UCSD-AML1 (cell line): ENCODE results near the gene APCDD1.

ENCODE experiments used
- DNase-seq: peaks from one replicate; lab custom pipeline; 2025; ENCODE audit not compliant: unreplicated experiment; lab: John Stamatoyannopoulos, UW

APCDD1 gene

DNA sequence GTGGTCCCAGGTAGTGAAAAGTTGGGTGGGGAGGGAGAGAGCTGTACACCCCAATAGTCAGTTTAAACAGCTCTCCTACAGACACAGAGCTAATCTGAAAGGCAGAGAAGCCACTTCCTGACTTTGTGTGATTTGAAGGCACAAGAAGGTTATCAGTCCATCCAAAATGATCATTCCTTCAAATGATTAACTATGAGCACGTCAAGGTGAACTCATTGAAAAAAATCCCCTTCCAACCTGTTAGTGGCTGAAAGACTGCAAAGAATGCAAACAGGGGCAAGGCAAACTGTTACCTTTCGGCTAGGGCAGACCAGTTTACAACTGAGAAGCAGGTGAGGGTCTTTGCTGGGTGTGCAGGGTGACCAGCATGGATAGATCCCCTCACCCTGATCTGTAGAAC lies 22.8 kb upstream of the APCDD1 start:
- no peak for DNase-seq

DNA sequence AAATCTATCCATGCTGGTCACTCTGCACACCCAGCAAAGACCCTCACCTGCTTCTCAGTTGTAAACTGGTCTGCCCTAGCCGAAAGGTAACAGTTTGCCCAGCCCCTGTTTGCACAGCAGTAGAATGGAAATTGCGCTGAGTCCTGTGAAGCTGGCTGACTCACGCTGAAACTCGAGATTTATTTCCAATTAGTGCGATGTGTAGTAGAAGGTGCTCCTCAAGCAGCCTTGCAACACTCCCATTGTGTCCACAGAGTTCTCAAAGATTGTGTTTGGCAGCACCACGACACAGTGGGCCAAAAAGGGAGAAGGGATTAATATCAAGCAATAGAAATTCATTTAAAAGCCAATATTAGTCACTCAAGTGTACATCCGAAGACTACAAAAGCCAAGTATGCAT lies 21.7 kb upstream of the APCDD1 start:
- no peak for DNase-seq

DNA sequence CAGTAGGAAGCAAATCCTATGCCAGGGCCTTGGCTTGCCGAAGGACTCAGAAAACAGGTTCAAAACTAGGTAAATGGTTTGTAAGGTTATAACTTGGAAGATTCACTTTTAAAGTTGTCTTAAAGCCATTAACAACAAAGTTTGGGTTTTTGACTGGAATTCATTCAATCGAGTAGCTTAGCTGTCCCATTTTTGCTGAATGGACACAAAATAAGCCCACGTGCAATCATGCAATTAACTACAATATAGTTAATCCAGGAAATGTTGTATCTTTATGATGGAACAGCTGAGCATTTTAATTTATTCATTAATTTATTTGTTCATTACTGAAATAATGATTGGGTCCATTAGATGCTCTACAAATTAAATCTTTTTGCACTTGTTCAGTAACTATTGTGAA lies 18.3 kb upstream of the APCDD1 start:
- DNase-seq, result no peak

DNA sequence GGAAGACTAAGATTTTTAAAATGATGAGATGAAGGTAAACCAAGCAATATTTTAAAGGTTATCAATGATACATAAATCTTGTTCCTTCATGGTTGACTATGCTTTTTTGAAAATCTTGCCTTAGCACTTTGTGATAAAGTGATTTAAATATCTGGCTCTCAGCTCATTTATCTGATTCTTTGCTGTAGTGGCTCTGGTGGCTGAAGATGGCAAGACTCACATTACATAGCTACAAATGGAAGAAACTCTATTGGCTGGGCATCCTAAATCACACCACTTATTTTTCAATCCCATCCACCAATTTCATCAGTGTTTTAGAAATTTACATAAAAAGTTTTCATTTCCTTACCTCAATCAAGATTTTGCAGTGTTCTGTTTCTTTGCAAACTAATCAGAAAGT lies 16.6 kb upstream of the APCDD1 start:
- DNase-seq, result no peak

DNA sequence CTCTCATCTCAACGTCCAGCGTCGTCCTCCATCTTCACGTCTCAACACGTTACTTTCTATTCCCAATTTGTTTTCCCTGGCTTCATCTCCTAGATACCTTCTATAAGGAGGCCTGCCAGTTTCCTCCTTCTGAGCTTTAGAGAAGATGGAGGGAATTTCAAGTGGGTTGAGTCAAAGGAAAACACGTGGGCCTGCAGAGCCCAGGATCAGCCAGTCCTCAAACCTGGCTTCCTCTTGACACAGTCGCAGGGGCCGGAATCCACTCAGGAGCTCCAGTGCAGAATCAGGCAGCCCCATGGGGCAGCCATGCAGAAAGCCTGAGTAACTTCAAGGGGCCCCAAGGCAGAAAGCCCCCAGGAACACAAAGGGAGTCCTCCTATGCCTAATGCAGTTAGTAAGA lies 14.5 kb upstream of the APCDD1 start:
- DNase-seq, result no peak

DNA sequence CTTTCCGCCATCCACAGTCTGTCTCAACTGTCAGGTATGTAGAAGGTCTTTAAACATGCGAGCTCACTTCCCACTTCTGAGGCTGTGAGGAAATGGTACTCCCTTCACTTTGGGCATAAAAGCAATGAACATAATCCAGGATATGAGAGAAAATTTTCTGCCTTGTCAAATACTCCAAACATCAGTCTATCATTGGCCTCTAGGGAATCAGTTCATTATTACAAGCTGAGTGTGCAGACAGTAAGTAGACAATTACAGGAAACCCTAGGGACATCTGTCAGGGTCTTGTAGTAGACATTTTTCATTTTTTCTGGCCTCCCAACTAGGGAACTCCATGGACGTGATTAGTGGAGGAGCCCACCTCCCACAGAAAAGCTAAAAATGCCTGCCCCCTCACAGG lies 13.6 kb upstream of the APCDD1 start:
- DNase-seq, result no peak

DNA sequence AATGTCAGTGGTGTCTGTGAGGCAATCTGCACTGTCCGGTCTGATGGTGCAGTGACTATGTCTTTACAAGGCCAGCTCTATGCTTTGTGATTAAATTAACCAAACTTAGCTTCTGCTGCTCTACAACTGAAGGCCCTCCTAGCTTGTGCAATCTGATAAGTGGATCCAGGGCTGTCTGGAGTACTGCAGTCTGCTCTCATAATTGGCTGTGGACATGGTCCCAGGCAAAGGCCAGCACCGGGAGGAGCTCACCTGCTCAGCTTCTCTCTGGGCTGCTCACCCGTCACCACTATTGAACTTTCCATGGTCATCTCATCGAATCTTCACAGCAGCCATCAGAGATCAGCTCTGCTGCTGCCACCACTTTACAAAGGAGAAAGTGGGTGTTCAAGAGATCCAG lies 13.0 kb upstream of the APCDD1 start:
- no peak for DNase-seq

DNA sequence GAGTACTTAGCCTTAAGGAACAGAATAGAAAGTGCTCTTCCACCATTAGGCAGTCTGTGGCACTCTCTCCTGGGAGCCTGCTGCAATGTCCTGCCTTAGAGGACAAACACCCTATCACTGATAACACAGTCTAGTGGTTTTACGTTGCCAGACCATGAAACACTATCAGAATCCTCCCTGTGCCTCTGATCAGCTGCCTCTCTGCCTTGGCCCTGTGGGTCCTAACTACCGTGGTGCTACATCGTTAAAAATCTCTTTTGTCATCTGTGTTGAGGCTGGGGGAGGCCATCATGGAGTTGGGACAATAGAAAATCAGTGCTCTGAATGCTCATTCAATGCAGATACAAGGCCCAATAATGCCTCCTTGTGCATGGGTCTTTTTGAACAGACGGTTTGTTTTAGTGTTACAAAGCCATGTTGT lies 11.9 kb upstream of the APCDD1 start:
- DNase-seq, result no peak

DNA sequence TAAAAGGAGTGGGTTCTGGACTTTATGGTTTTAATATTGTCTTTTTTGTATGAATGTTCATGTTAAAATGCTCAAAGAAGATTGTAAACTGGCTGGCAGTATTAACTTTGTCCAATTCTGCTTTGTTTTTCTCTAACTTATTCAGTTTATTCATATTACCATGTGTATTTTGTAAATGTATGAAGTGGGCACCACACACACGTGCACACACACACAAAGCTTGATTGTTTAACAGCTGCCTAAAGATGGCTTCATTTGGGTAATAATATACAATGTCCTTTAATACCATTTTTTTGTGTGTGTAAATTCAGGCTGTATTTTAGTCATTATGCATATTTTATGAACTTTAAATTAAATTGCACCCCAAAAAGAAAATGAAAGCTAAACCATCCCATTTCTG lies 11.4 kb upstream of the APCDD1 start:
- DNase-seq, result no peak

DNA sequence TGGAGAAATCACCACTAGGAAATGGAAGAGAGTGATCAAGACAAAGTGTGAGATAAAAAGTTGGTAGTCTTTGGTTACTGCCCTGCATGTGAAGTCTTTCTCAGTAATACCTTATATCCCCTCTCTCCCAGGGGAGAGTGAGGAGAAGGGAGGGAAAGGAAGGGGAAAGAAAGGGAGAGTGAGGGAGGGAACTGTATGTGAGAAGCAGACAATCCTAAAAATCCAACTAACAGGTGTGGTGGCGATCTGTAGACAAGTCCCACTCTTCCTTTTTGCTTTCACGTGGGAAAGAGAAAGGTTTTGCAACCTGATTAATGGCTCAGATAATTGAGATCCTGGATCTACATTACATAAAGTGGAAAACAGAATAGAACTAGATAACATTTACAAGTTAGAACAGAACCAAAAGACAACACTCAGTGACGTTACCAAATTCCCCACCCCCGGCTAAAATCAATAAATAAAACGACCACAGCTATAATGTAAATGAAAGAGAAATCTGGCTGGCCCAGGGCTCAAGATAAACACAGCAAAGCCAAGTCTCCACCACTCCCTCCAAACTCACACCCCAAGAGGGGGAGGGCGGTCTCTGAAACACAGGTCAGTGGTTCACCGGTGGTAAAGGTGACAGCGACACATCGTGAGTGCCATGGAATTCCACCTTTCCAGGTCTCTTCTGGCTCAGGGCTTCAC lies 10.0 kb upstream of the APCDD1 start:
- DNase-seq, result no peak

DNA sequence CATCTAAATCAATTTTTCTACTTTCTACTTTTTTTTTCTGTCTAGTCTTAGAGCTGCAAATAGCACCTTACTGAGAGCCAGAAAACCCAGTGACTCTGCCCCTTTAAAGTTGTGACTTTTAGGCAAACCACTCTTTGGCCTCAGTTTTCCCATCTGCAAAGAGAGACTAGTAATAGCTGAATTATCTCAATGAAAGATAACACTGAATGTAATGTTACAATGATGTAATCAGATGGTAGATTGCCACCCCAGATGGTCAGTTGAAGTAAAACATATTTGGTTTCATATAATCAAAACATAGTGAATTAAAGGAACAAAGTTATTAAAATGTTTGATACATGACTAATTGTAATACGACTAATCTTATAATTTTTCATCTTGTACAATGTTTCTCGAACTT lies 5.0 kb upstream of the APCDD1 start:
- no peak for DNase-seq

DNA sequence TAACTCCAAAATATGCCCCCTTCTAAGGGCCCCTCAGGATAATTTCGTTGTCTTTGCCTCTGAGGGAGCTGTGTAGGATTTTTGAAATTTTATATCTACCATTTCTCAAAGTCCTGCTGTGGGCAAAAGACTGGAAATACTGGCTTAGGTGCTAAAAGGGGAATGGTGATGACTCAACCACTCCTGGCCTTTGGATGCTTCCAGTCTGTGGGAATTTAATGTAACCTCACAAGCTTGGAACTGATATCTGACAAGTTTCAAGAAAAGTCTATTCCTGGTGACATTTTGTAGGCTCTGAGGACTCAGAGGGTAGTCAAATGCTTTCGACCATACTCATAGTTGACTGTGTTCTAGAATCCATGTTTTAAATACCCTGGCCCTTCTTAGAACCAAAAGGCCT lies 3.4 kb upstream of the APCDD1 start:
- DNase-seq, result no peak

DNA sequence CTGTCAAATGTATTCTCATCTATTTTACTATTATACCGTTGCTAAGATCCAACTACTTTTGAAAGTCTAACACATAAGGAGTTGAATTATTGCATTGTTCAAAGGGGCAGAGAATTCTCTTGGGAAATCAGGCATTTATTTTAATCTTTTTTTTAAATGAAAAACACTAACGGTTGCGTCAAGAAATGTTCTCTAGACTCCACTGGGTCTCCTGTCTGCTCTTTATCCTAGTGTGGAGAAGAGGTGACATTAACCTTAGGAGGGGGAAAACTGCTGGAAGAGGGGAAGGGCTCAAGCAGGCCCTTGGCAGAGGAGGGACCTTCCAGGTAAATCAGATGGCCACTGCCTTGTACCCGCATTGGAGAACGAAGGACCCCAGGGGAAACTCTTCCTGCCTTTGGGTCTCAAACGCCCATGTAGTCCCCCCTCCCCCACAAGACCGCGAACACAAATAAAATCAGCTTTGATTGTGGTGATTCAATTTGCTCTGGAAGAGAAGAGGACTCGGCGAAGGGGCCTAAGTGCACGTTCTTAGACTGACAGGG lies 1.1 kb upstream of the APCDD1 start:
- no peak for DNase-seq

DNA sequence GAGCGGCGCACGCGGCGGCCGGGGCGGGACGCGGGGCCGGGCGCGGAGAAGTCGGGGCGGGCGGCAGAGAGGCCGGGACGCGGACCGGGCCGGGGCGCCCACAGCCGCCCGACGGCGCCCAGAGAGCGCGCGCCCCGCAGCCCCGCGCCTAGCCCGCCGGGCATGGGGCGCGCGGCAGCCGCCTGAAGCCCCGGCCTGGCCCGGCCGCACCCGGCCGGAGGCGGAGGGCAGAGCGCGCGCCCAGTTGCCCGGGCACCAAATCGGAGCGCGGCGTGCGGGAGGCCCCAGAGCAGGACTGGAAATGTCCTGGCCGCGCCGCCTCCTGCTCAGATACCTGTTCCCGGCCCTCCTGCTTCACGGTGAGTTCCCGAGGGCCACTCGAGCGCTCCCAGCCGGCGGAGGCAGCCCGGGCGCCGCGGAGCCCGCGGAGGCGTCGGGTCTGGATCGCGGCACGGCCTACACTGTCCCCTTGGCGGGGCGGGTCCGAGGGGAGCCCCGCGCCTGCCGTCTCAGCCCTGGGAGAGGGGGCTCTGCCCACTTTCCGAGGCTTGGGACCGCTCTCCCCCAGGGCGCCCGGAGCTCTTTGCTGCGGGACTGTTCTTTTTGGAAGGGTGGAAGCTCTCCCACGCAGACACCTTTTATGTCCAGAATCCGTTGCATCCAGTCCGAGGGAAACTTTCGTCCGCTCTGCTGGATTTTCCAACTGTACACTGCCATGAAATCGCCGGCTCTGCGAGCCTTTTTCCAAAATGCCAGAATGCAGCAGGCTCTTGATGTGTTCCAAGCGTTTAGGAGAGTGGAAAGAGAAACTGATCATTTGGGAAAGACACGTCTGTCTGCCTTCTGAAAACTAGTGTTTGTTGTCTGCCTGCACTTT lies 484 bp downstream of the APCDD1 start:
- DNase-seq, result no peak

DNA sequence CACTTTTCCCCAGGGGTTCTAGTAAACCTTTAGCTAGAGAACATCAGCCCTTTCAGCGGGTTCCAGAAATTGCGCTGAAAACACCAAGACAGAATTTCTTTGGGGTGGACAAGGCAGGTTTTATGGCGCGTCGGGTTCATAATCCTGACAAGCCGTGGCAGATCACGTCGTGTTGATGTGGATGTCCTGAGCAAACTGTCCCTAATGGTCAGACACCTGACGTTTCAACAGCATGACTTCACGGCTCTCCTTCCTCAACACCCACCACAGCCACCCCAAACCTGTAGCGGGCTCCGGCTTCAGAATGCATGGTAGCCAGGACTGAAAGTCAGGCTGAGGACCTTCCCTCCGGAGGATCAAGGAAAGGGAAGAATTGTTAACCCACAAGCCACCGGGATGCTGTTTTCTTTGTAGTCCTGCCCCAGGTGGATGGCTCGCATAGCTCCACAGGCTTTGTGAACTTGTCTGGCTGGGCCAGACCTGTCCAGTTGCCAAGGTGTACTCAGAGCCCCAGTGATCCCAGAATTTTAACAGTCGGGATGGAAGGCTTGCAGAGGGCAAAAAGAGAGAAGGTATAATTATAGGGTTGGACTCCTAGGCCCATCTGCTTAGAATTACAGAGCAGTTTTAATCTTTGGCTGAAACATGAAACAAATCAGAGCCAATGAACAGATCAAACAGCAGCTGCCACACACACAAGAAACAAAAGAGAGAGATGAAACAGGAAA lies 1.5 kb downstream of the APCDD1 start:
- DNase-seq, result no peak

DNA sequence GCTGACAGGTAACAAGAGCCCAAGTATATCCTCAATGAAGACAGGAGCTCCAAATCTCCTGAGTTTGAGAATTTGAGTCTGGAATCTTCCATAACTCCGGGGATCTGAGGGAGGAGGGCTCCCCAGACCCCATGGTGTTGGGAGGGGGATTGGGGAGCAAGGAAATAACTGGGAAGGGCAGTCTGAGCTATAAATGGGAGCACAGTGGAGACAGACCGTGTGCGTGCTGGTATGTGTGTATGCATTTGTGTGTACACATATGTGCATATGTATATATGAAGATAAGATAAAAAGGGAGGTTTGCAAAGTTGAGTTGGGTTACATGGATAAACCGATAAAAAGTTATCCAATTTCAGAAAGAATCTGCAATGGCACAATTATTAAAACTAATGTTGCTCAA lies 2.3 kb downstream of the APCDD1 start:
- DNase-seq, result no peak

DNA sequence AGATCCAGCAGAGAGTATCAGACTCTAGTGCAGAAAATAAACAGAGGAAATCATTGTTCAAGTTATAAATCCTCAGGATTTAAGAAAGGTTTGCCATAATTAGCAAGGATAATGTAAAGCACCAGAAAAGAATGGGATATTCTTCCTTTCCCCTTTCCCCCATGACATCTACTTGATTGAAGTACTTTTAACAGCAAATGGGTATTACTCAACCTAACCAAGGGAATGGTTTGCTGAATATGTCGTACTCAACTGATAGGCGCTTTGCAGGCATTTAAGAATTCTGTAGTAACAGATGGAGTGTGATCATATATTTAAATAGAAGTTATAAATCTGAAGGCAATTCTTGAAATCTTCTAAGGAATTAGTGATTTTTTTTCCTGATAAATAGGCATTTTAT lies 2.7 kb downstream of the APCDD1 start:
- DNase-seq, result no peak

DNA sequence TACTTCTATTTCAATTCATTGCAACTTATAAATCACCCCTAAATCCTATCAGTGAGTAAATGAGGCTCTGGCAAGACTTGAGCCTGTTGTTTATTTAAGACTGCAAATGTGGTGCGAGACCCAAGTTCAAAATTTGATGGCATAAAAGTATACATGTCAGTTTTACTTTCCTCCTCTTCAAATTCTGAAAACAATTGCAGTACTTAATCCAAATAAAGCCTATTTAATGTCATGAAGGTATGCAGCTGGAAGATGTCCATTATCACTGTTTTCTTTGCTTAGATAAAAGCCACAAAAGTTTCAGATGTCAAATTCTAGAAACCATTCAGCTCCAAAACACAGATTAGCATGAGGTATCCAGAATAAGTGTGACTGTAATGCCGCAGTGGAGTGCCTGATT lies 3.3 kb downstream of the APCDD1 start:
- no peak for DNase-seq

DNA sequence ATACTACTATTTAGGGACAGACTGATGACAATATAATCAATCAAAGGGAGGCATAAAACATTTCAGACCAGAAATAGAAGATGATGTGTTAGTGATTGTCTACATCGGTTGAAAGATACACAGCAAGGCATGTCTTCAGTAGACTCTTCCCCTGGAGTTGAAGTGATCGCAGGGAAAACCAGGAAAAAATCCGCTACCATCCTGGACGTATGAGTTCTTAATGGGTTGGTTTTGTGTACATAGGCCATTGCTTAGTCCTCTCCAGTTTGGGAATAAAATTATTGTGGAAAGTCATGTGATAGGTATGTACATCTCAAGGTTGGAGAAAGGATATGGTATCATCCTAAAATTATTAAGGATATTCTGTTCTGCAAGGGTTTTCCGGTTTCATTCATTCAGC lies 4.3 kb downstream of the APCDD1 start:
- DNase-seq, result no peak

DNA sequence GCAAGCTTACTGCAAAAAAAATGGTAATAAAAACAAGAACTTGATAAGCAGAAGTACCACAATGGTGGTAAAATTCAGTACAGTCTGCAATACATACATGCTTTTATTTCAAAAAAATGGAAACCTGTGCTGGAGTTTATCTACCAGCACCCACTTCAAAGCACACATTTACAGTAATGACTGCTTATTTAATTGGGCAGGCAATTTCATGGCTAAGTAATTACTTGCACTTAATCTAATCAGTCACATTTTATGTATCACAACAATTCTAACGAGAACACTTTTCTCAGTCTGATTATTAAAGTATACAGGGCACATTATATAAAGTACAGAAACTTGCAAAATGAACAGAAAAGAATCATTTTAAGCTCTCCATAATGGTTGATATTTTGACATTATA lies 5.2 kb downstream of the APCDD1 start:
- no peak for DNase-seq

DNA sequence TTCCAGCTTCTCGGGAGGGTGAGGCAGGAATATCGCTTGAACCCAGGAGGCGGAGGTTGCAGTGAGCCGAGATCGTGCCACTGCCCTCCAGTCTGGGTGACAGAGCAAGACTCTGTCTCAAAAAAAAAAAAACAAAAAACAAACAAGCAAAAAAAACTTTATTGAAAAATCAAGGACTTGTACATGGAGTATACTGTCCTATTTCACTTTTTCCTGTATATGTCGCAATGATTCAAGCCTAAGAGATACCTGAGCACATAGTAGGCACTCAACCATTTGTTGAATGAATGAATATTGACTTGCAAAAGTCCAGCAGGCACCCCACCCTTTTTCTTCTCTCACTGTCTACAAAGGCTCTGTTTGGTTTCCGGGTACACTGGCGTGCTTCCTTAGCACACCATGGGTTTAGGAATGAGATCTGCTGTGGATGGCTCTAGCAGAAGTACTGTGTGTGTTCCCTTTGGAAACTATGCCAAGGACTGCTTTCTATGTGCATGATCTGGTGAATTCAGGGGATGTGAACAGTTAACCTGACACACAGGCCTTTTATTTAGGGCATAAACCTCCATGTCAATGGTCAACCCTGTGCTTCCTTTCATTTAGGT lies 6.1 kb downstream of the APCDD1 start:
- DNase-seq, result no peak
